Panc1 (cell line): ENCODE results near the gene CHRND. TPM values are rescaled to one million over a fixed set of nuclear protein-coding genes. Genes with fewer than 3 reads are reported as not detected.

Experiments
- ATAC-seq: fragments of 200-7000 bp; cut with Tn5 transposase; 2 replicates; pipeline ENCODE4 v1.9.1; 2020; ENCODE audit warnings: mild to moderate bottlenecking, moderate library complexity
- BruUV-seq: library from RNA; stranded (reverse); fragments of 400-500 nt; replicated peaks from 2 replicates; lab custom pipeline; 2021; lab: Mats Ljungman, UMichigan
- CTCF ChIA-PET: fragments of 300-600 bp; sonication (Branson Sonifier 250); formaldehyde crosslinking; loops from one replicate; lab custom pipeline; 2022; ENCODE audit warnings: antibody characterized with exemption; lab: Charles Lee
- POLR2A ChIA-PET: fragments of 300-600 bp; sonication (Branson Sonifier 250); formaldehyde crosslinking; loops from one replicate; lab custom pipeline; 2022; ENCODE audit warnings: antibody characterized with exemption; lab: Charles Lee
- DNase-seq: peaks from one replicate; pipeline ENCODE4 v3.0.0-alpha.2; 2010; ENCODE audit warnings: low read depth, low spot score
- H3K27ac ChIP-seq: 2 replicates; pipeline ENCODE4 v1.5.1; 2011; ENCODE audit warnings: mild to moderate bottlenecking, low read length, inconsistent platforms
- H3K27me3 ChIP-seq: fragments of 200-500 bp; sonication (Bioruptor generic); 2 replicates; pipeline ENCODE4 v1.6.0; 2014; ENCODE audit warnings: low read length, inconsistent platforms; ENCODE audit not compliant: control insufficient read depth, insufficient read depth
- H3K36me3 ChIP-seq: fragments of 200-500 bp; sonication (Bioruptor generic); 2 replicates; pipeline ENCODE4 v1.5.1; 2014; ENCODE audit warnings: inconsistent platforms, mild to moderate bottlenecking, low read length, moderate library complexity; ENCODE audit not compliant: control insufficient read depth, insufficient read depth
- H3K4me1 ChIP-seq: 2 replicates; pipeline ENCODE4 v1.5.1; 2011; ENCODE audit warnings: inconsistent platforms, mild to moderate bottlenecking, low read length, moderate library complexity; ENCODE audit not compliant: control insufficient read depth, insufficient read depth
- H3K4me3 ChIP-seq, 2 experiments: 2 replicates each; pipeline ENCODE4 v1.5.1; 2011 to 2012; ENCODE audit warnings: low read depth in 2 of 2, low read length in 2 of 2, mild to moderate bottlenecking in 2 of 2, inconsistent platforms in 1 of 2, moderate library complexity in 1 of 2
- H3K9me3 ChIP-seq: fragments of 200-500 bp; sonication (Bioruptor generic); 2 replicates; pipeline ENCODE4 v1.5.1; 2014; ENCODE audit warnings: low read depth, mild to moderate bottlenecking, inconsistent platforms, low read length, moderate library complexity; ENCODE audit not compliant: control insufficient read depth, insufficient read depth
- CTCF ChIP-seq: fragments of 450-650 bp; IDR thresholded peaks from 2 replicates; pipeline ENCODE4 v1.5.1; 2017; ENCODE audit warnings: mild to moderate bottlenecking
- POLR2AphosphoS5 ChIP-seq: IDR thresholded peaks from 2 replicates; pipeline ENCODE4 v1.6.1; 2012; ENCODE audit warnings: mild to moderate bottlenecking, low read depth, low read length, moderate library complexity
- REST ChIP-seq, 2 experiments: IDR thresholded peaks; 2 replicates each; pipeline ENCODE4 v1.6.1; 2011 to 2012; ENCODE audit warnings: low read depth in 2 of 2, control low read depth in 1 of 2, low read length in 1 of 2, mild to moderate bottlenecking in 1 of 2, moderate library complexity in 1 of 2; ENCODE audit not compliant: insufficient read depth in 1 of 2
- SIN3A ChIP-seq: IDR thresholded peaks from 2 replicates; pipeline ENCODE4 v1.6.1; 2012; ENCODE audit warnings: low read depth, mild to moderate bottlenecking, low read length, moderate library complexity, borderline replicate concordance; ENCODE audit not compliant: insufficient read depth
- TCF7L2 ChIP-seq: IDR thresholded peaks from 2 replicates; pipeline ENCODE4 v1.6.1; 2011; ENCODE audit warnings: mild to moderate bottlenecking, low read depth, low read length, inconsistent platforms
- in situ Hi-C: cut with HindIII; loops from 2 replicates; pipeline ENCODE4 v1.10.0; 2016; ENCODE audit warnings: low sequenced_read_pairs, low pct_unique_long_range_greater_than_20kb
- intact Hi-C: fragments of 100-400 bp; cut with micrococcal nuclease; formaldehyde crosslinking; loops from one replicate; pipeline ENCODE4 v1.10.0; 2022; ENCODE audit not compliant: unreplicated experiment
- total RNA-seq: library from RNA; stranded (reverse); gene quantifications from one replicate; pipeline ENCODE4 v1.2.1, GENCODE V29; 2021; ENCODE audit not compliant: unreplicated experiment

Gene CHRND
- total RNA-seq, 1 experiment from 2014 or later, result not detected

- CTCF ChIA-PET, result no interaction called here
- TF ChIP-seq REST (IDR thresholded peaks at IDR 0.05; ENCODE audit: insufficient read depth in 1 of 2, low read depth in 2 of 2, low read length in 1 of 2), result no peak
- TF ChIP-seq POLR2AphosphoS5, result no peak
- no peak for TF ChIP-seq SIN3A
- TF ChIP-seq CTCF, result no peak
- no peak for TF ChIP-seq TCF7L2
- H3K36me3 ChIP-seq, result no peaks in the 10 kb centered on the region
- no peak for ATAC-seq
- in situ Hi-C loops (no loop called here), intact Hi-C loops (loop anchor here (10.0 kb wide), 2 partner anchors 184 to 624 kb away; no protein-coding TSS in a partner anchor)
- no TSS peak for BruUV-seq
- no peaks in the 10 kb centered on the region for H3K9me3 ChIP-seq
- no peaks in the 10 kb centered on the region for H3K27me3 ChIP-seq
- no peaks in the 10 kb centered on the region for H3K4me1 ChIP-seq
- no peak overlapping the region for H3K27ac ChIP-seq
- POLR2A ChIA-PET, result no interaction called here
- H3K4me3 ChIP-seq, result no peak overlapping the region
- no peak for DNase-seq
These were observed 2.9 kb downstream of the CHRND start for GRCh38 chr2:232528746-232529460.

GRCh38 chr2:232529806-232530547 lies 4.0 kb downstream of the CHRND start:
- intact Hi-C loops, result loop anchor here (10.0 kb wide), 2 partner anchors 185 to 625 kb away; no protein-coding TSS in a partner anchor
- no peaks in the 10 kb centered on the region for H3K27me3 ChIP-seq
- H3K9me3 ChIP-seq, result no peaks in the 10 kb centered on the region
- BruUV-seq, result no TSS peak
- no peaks in the 10 kb centered on the region for H3K36me3 ChIP-seq
- no peaks in the 10 kb centered on the region for H3K4me1 ChIP-seq
- no peak overlapping the region for H3K27ac ChIP-seq
- ATAC-seq (no peak), DNase-seq (no peak)
- in situ Hi-C loops, result no loop called here
- TF ChIP-seq SIN3A, result no peak
- ChIA-PET CTCF (no interaction called here), POLR2A (no interaction called here)
- no peak overlapping the region for H3K4me3 ChIP-seq
